ENCODE measurements around the gene IGSF3.

DNA sequence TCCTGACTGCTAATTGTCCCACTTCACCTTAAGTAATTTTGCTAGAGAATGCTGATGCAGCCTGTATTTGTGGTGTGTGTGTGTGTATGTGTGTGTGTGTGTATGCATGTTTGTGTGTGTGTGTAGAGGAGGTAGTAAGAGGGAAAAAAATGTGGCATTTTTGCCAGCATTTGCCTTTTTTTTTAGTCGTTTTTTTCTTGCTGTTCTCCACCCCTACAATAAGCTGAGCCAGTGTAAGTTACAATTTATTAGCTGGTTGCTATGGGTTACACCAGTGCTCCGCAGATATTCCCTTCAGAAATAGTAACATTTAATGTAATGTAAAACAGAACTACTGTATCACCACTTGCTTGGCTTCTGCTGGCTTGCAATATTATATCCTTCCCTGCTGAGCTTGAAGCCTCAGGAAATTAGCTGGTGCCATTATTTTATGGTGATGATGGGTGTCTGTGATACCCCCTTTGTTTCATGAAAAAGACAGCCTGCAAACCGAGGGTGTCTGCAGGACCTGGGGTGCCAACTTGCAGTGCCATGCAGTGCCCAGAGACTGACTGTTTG is 23.4 kb upstream of the IGSF3 start:
- TF ChIP-seq, protein P1, sequence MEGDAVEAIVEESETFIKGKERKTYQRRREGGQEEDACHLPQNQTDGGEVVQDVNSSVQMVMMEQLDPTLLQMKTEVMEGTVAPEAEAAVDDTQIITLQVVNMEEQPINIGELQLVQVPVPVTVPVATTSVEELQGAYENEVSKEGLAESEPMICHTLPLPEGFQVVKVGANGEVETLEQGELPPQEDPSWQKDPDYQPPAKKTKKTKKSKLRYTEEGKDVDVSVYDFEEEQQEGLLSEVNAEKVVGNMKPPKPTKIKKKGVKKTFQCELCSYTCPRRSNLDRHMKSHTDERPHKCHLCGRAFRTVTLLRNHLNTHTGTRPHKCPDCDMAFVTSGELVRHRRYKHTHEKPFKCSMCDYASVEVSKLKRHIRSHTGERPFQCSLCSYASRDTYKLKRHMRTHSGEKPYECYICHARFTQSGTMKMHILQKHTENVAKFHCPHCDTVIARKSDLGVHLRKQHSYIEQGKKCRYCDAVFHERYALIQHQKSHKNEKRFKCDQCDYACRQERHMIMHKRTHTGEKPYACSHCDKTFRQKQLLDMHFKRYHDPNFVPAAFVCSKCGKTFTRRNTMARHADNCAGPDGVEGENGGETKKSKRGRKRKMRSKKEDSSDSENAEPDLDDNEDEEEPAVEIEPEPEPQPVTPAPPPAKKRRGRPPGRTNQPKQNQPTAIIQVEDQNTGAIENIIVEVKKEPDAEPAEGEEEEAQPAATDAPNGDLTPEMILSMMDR (IDR thresholded peaks at IDR 0.05; ENCODE audit: control extremely low read depth in 1 of 3, insufficient read depth in 1 of 3, low read depth in 1 of 3, low read length in 3 of 3), result no peak
- TF ChIP-seq EZH2 (IDR thresholded peaks at IDR 0.05; ENCODE audit: low read depth, low read length, severe bottlenecking) (no peak), ZNF274 (IDR thresholded peaks at IDR 0.05; ENCODE audit: borderline replicate concordance, extremely low read depth, low read length) (no peak)

Measured in H1 (cell line).